ENCODE measurements around the gene LIX1. TPM values are rescaled to one million over a fixed set of nuclear protein-coding genes. Genes with fewer than 3 reads are reported as not detected.

The LIX1 gene
- polyA plus RNA-seq, 2 of the 4 experiments (the other 2 are of a cell fraction), result not detected

GRCh38 chr5:97183100-97183929 lies 40.9 kb upstream of the LIX1 start, which contains the start of gene RIOK2:
TSS of gene RIOK2 (minus strand) at chr5:97183247. CDS start at chr5:97183191, 56 bp downstream.
- ATAC-seq (peak; percentile 93 to 96), DNase-seq (ENCODE audit: low read depth in 1 of 2, low spot score in 1 of 2) (peak; percentile 89 to 97), FAIRE-seq (peak; percentile 59)
- Histone ChIP-seq H3K4me3 (peak within 1 kb of the TSS; percentile 70), H3K4me2 (peak within 1 kb of the TSS; percentile 92), H3K9me3 (no peaks in the 10 kb centered on the region; the same call in 2 of the 3 replicates), H3K27ac (peak within 1 kb of the TSS; percentile 88 to 92), H3K4me1 (peaks cover 9% of the 10 kb centered on the region; the same call in 1 of the 3 replicates)
- TF ChIP-seq MAFK (IDR thresholded peaks at IDR 0.05; ENCODE audit: partially characterized antibody) (no peak), REST (IDR thresholded peaks at IDR 0.05) (no peak), MYC (IDR thresholded peaks at IDR 0.05; ENCODE audit: borderline replicate concordance, low read length) (peak; percentile 33), USF2 (IDR thresholded peaks at IDR 0.05) (peak; percentile 60), HOXB5 (CRISPR knock-in tag; IDR thresholded peaks at IDR 0.05) (no peak), BCL3 (IDR thresholded peaks at IDR 0.05) (peak; percentile 40; the same call in 1 of the 3 replicates), NR3C1 (IDR thresholded peaks at IDR 0.05) (no peak), MAZ (IDR thresholded peaks at IDR 0.05; ENCODE audit: borderline replicate concordance, low read depth, low read length) (no peak), E2F6 (IDR thresholded peaks at IDR 0.05; ENCODE audit: borderline replicate concordance, low read depth) (peak; percentile 100), EP300 (IDR thresholded peaks at IDR 0.05) (no peak), KDM1A (IDR thresholded peaks at IDR 0.05; ENCODE audit: low read depth) (no peak), EHMT2 (IDR thresholded peaks at IDR 0.05; ENCODE audit: low read depth) (no peak), BHLHE40 (IDR thresholded peaks at IDR 0.05; ENCODE audit: low read depth, low read length) (no peak; the same call in 1 of the 2 replicates), HOXA7 (CRISPR knock-in tag; IDR thresholded peaks at IDR 0.05) (no peak), HDAC2 (IDR thresholded peaks at IDR 0.05) (no peak), POLR2A (IDR thresholded peaks at IDR 0.05; ENCODE audit: low read length) (peak; percentile 85), JUN (IDR thresholded peaks at IDR 0.05) (peak; percentile 37 to 71; a peak in 3 of 5 replicates), RNF2 (IDR thresholded peaks at IDR 0.05; ENCODE audit: borderline replicate concordance, low read depth) (no peak), KDM5A (IDR thresholded peaks at IDR 0.05) (no peak), HMGXB4 (CRISPR knock-in tag; IDR thresholded peaks at IDR 0.05; ENCODE audit: borderline replicate concordance) (no peak), CBX8 (IDR thresholded peaks at IDR 0.05) (no peak), ZSCAN20 (CRISPR knock-in tag; IDR thresholded peaks at IDR 0.05) (no peak), CEBPB (IDR thresholded peaks at IDR 0.05) (peak in 1 of 2 experiments; percentile 35; a peak in 1 of 4 replicates), SMC3 (IDR thresholded peaks at IDR 0.05) (no peak), GATA3 (IDR thresholded peaks at IDR 0.05; ENCODE audit: borderline replicate concordance) (no peak), NPAS2 (CRISPR knock-in tag; IDR thresholded peaks at IDR 0.05; ENCODE audit: borderline replicate concordance) (no peak)
- TF ChIP-seq, protein P1, sequence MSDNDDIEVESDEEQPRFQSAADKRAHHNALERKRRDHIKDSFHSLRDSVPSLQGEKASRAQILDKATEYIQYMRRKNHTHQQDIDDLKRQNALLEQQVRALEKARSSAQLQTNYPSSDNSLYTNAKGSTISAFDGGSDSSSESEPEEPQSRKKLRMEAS (IDR thresholded peaks at IDR 0.05), result peak; percentile 100
- ChIA-PET POLR2A (interaction anchor here (0.9 to 1.0 kb wide), 3 partner anchors 10 to 249 kb away, joined by 3 to 5 read pairs (median 3); partner anchors contain the start of gene LNPEP), CTCF (interaction anchor here (1.1 to 1.4 kb wide), 2 partner anchors 15 to 19 kb away, joined by 3 to 4 read pairs; no protein-coding TSS in a partner anchor)
- 1% methylated on average over 44 of the region's 44 CpGs for WGBS (ENCODE audit: missing lambda C conversion rate)
